HG03064 (cell line): ENCODE data around the gene LGMN.
"Not testable (repeated sequence)": the region's sequence is repeated elsewhere in the genome, so short reads cannot be mapped to it uniquely, and the experiment has no call there.

Source experiments
- ATAC-seq: cut with Tn5 transposase; IDR thresholded peaks from one replicate; pipeline ENCODE4 v1.9.1; 2021; ENCODE audit warnings: low read depth; ENCODE audit not compliant: unreplicated experiment

LGMN gene

GRCh38 chr14:92729634-92730358 lies 18.6 kb downstream of the LGMN start:
- ATAC-seq: peak; percentile 51

- ATAC-seq: peak; percentile 64
Measured at GRCh38 chr14:92728759-92729364, 19.6 kb downstream of the LGMN start.

DNA sequence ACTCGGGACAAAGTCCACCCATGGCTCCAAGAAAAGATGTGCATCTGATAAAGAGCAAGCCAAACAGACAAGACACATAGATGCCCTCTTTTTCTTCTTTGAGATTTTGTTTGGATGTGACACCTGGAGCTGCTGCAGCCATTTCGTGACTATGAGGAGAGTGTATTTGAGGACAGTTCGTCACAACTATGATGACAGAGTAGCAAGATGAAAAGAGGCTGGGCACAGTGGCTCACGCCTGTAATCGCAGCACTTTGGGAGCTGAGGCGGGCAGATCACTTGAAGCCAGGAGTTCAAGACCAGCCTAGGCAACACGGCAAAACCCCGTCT lies 21.5 kb downstream of the LGMN start:
- ATAC-seq: no peak

DNA sequence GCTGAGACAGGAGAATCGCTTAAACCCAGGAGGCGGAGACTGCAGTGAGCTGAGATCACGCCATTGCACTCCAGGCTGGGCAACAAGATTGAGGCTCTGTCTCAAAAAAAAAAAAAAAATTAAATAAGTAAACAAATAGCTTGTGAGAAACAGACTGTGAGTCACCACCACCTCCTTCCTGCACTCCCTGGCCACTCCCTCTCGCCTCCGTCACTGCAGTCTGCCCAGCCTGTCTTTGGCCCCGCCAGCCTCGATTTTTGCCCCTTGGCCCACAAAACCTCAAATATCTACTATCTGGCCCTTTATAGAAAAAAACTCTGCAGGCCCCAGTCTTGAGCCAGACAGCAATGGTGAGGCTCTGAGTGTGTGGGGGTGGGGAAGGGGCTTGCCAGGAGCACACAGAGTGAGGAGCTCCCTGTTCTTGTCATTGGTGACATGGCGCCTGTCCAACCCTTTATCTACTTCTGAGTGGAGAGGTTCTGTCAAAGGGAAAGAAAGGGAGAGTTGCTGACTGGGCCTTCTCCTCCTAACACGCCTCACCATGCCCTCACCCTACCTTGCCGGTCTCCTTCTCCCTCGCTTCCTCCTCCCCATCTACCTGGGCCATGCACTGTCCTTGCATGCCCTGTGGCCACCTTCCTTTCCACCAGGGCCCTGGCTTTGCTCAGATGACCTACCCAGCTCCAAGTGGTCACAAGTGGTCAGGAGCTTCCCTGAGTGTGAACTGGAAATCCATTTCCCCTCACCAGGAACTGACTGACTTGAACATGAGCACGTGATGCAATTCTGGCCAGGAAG lies 22.1 kb downstream of the LGMN start:
- ATAC-seq: no peak

GRCh38 chr14:92724516-92725340 lies 23.7 kb downstream of the LGMN start:
- no peak for ATAC-seq

GRCh38 chr14:92719890-92720323 lies 28.5 kb downstream of the LGMN start:
- ATAC-seq: no peak

GRCh38 chr14:92719421-92719820 lies 29.0 kb downstream of the LGMN start:
- no peak for ATAC-seq

DNA sequence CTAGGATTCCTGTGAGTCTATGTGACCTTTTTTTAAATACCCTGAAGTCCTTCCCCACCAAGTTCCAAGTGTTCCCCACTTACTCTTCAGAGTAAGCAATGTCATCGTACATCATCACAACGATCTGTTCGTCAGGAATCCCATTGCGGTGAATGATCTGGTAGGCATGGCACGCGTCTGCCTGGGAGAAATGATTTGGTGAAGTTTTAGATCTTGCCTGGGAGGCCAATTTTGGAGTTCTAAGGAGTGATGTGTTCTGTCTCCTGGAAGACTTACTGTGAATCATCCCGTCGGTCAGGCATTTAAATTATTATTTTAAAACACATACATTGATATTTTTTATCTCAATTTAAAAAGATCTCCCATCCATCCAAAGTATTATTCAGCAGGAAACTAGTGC lies 29.8 kb downstream of the LGMN start:
- no peak for ATAC-seq

DNA sequence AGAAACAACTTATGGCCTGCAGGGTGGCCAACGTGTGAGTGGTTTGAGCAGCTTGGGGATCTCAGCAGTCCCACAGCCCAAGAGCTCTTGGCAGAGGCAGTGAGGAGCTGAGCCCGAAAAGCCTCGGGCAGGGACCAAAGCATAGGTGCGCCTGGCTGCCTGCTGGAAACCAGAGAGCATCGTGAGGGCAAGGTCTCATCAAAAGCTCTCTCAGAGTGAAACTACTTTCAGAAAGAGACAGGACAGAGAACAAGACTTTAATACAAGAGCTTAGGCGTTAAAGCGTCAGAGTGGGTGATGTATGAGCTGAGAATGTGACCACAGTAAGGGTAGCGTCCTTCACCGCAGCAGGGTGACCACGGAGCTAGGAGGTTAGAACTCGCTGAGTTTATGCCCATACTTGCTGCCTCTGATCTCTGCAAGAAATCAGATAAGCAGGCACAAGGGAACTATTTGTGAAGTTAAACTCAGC lies 30.8 kb downstream of the LGMN start:
- no peak for ATAC-seq

- ATAC-seq: no peak
Measured at GRCh38 chr14:92716131-92716530, 32.3 kb downstream of the LGMN start.

GRCh38 chr14:92714739-92715307 lies 33.6 kb downstream of the LGMN start:
- ATAC-seq: not testable (repeated sequence)

GRCh38 chr14:92712654-92713051 lies 35.8 kb downstream of the LGMN start:
- no peak for ATAC-seq

DNA sequence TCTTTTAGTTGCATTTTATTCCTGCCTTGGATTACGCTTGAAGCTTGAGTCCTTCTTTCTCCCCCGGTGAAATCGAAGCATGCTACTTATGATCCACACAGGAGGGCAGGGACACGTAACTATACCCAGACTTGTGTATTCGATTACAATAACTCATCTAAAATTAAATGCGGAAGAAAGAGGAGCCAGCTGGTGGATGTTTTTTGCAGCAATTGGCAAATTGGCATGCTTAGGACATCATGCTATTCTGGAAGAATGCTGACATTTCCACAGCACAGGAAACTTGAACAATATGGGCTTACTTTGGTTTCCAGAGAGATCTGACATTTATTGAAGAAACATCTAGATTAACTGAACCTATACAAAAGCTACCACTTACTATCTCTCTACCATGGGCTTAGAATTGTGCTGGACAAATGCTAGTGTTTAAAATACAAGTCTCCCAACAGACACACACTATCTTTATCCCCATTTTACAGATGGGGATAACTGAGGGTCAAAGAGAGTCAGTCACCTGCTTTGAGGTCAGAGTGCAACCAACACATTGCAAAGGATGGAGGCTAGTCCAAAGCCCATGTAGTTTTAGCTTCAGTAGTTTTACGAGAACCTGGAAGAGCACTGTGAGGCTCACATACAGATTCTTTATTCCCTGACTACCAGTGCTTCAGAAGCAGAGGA lies 36.3 kb downstream of the LGMN start:
- no peak for ATAC-seq

- no peak for ATAC-seq
Measured at GRCh38 chr14:92710001-92710341, 38.5 kb downstream of the LGMN start.

DNA sequence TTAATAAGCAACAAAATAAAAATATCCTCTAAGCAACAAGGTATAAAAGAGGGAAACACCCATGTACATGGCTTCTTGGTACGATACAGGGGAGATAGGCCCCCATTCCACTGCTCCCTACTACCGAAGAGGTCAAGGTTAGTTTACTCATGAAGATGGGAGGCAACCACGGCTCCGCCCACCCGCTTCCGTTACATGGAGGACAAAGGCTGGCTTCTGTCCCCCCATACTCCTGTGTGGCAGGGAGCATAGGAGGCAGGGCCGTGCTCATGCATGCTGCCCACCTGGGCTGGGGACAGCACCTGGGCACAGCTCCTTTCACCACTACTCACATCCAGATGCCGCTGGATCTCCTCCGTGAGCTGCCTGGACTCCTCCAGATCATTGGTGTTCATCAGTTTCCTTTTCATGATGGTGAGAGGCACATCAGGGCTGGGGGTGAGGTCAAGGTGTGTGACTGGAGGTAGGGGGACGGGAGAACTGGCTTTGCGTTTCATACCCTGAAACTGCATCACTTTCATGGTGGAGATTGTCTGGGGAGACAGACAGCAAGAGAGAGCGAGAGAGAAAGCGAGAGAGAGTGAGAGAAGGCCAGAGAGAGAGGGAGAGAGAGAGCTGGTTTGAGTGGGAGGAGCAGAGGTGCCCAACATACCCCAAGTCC lies 39.0 kb downstream of the LGMN start:
- no peak for ATAC-seq

DNA sequence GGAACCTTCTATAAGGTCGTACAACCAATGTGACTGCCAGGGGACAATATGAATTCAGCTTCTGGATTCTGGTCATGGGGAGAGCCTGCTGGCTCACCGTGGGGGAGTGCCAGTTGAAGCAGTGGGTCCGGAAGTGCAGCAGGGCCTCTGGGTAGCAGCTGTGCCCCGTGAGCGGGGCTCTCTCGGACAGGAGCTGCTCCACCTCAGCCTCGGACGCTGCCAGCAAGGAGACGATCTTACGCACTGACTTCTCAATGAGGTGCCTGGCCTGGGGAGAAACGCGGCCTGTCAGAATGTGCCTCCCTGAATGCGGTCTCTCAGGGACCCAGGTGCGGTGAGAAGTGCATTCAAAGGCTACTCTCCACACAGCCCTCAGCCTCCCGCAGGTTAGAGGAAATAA lies 42.0 kb downstream of the LGMN start:
- ATAC-seq: no peak

DNA sequence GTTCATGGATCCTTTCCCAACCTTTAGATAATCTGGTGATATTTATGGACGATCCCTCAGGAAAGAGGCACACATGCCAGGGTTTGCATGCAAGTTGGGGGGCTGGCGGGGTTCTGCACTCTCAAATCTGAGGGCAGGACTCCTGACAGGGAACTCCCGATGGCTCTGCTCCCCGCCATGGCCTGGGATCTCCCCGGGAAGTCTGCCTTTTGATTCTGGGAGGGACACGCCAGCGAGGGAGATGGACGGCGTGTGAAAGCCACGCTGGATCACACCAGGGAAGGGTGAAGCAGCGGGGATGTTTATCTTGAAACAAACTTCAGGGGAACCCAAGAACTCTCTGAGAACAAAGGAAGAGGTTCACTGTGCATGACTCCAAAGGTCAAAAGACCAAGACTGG lies 43.6 kb downstream of the LGMN start:
- ATAC-seq: no peak

GRCh38 chr14:92704036-92704804 lies 44.2 kb downstream of the LGMN start:
- peak; percentile 87 for ATAC-seq

DNA sequence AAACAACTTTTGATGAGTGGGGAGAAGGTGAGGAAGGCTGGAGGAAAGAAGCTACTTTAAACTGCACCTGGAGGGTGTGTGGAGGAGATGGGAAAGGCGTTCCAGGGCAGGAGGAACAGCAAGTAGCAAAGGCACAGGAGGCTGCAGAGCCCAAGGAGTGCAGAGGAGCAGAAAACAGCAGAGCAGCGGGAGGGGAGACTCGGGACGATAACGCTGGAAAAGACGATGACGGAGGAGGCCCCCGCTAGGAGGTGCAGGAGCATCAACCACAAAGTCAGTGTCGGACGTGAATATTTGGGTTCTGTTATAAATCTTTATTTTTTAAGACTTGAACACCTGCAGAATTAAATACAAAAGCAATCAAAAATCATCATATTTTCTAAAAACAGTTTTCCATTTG lies 44.9 kb downstream of the LGMN start:
- ATAC-seq: no peak
